GM21723 (cell line): ENCODE measurements around the gene NCKAP5L.
"Not testable (repeated sequence)": the region's sequence is repeated elsewhere in the genome, so short reads cannot be mapped to it uniquely, and the experiment has no call there.

Experiments used
- ATAC-seq: cut with Tn5 transposase; IDR thresholded peaks from one replicate; pipeline ENCODE4 v1.9.1; 2021; ENCODE audit warnings: mild to moderate bottlenecking, moderate library complexity; ENCODE audit not compliant: unreplicated experiment

The NCKAP5L gene

DNA sequence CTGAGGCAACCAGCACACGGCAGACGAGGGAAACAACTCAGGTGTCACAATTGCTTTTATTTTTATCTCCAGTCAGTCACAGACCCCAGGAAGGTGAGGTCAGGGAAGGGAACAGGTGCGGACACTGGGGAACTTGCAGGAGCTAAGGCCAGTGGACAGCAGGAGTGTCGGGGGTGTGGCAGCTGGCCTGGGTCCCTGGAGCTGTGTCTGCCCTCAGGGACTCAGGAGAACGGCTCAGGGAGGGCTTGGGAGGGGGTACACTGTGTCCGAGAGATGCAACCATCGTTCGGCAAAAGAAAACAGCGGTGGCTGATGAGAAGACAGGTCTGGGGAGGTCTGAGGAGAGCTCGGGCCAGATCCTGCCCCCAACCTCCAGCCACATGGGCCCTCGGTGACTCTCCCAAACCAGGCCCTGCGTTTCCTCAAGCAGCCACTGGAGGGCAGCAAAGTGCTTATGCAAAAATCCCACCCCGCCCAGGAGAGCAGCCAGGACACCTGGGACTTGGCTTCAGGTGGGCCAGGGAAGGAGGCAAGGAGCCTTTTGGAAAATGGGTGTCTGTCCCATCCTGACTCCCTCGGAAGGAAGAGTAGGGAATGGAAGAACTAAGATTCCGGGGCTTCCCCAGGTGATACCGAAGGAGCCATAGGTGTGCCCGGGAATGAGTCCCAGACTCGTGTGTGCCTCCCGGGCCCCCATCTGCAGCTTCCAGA lies 38.8 kb upstream of the NCKAP5L start:
- ATAC-seq = peak; percentile 52

- ATAC-seq = no peak
Observed at GRCh38 chr12:49865782-49866135, 37.5 kb upstream of the NCKAP5L start.

GRCh38 chr12:49865109-49865781 lies 37.0 kb upstream of the NCKAP5L start:
- ATAC-seq = no peak

- no peak for ATAC-seq
Observed at GRCh38 chr12:49864798-49865090, 36.5 kb upstream of the NCKAP5L start.

DNA sequence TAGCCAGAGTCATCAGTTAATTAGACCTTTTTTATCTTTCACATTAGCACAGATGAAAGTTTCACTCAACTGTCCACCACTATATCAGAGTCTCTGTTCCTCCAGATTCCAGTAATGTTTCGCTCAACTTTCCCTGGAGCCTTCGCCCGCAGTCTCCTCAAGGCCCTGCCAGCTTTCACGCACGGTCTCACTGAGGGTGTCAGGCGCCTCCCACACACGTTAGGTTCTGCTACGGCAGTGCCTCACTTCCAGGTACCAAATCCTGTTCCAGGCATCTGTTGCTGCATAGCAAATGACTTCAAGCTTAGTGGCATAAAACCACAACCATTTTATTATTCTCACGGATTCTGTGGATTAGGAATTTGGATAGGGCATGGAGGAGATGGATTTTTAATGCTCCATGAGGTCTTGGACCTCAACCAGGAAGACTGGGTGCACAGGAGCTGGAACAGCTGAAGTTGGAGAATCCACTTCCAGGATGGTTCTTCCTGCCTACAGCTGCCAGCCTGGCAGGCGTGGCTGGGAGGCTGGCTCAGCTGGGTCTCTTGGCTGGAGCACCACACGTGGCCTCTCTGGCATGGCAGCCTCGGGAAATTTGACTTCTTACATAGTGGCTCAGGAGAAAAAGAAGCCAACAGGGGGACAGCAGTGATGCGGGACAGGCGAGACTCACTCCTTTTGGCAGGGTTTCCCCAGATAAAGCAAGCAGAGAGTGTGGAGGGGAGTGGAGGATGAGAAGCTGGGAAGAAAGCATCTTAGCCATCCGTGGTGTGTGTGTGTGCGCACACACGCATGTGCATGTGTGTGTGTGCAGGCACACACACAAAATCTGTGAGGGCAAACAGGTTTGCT lies 36.0 kb upstream of the NCKAP5L start:
- no peak for ATAC-seq

DNA sequence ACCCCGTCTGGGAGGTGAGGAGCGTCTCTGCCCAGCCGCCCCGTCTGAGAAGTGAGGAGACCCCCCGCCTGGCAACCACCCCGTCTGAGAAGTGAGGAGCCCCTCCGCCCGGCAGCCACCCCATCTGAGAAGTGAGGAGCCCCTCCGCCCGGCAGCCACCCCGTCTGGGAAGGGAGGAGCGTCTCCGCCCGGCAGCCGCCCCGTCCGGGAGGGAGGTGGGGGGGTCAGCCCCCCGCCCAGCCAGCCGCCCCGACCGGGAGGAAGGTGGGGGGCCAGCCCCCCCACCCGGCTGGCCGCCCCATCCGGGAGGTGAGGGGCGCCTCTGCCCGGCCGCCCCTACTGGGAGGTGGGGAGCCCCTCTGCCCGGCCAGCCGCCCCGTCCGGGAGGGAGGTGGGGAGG lies 32.7 kb upstream of the NCKAP5L start:
- not testable (repeated sequence) for ATAC-seq

GRCh38 chr12:49855890-49856289 lies 27.7 kb upstream of the NCKAP5L start:
- not testable (repeated sequence) for ATAC-seq

DNA sequence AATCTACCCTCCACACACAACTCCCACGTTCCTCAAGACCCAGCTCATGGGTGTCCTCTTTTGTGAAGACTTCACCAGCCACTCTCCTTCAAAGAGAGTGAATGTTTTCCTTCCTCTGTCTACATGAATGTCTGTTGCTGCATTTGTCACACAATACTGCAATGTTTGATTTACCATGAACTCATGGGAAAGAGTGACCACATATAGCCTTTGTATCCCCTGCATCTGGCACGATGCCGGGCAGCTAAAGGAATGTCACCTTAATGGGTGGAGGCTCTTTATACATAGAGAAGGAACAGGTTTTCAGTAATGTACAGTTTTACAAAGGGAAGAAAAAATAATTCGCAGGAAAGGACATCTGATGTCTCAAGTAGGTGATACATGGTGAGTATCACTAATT lies 26.8 kb upstream of the NCKAP5L start:
- no peak for ATAC-seq

DNA sequence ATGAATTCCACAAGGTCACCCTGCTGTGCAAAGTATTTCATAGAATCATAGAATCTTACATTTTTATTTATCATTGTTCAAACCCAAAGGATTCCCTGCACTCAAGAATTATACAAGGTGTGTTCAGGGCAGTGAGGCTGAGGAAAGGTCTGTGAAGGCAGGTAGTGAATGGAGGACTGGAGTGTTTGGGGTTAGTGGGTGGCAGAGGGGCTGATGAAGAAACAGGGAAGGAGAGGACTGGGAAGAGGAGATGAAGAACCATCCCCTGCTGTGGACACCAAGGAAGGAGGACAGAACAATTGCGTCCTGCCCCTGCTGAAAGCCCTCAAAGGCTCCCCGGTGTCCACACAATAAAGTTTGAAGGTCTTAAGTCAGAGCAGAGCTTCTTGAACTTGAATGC lies 25.5 kb upstream of the NCKAP5L start:
- no peak for ATAC-seq

DNA sequence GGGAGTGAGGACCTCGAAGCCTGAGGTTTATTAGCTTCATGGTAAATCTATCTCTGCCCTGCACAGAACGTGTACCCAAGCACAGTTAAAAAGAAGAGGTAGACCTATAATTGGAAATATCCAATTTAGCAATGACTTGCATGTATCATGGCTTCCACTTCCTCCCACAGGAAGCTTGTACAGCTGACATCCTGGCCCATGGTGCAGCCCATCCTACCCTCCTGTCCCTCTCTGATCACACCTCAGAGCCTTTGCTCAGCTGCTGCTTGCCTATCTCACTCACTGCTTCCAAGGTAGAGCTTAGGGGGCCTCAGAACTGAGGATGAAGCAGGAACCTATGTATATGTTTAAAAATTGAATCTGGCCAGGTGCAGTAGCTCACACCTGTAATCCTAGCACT lies 18.9 kb upstream of the NCKAP5L start:
- ATAC-seq = no peak

GRCh38 chr12:49846032-49846431 lies 17.8 kb upstream of the NCKAP5L start:
- no peak for ATAC-seq

- no peak for ATAC-seq
Observed at GRCh38 chr12:49843876-49844437, 15.7 kb upstream of the NCKAP5L start.

GRCh38 chr12:49843411-49843810 lies 15.2 kb upstream of the NCKAP5L start:
- ATAC-seq = no peak

- ATAC-seq = peak; percentile 75
Observed at GRCh38 chr12:49842519-49843352, 14.5 kb upstream of the NCKAP5L start, which contains the start of gene BCDIN3D. BCDIN3D (minus strand) TSS chr12:49843106; CDS start chr12:49843087, 19 bp downstream.

DNA sequence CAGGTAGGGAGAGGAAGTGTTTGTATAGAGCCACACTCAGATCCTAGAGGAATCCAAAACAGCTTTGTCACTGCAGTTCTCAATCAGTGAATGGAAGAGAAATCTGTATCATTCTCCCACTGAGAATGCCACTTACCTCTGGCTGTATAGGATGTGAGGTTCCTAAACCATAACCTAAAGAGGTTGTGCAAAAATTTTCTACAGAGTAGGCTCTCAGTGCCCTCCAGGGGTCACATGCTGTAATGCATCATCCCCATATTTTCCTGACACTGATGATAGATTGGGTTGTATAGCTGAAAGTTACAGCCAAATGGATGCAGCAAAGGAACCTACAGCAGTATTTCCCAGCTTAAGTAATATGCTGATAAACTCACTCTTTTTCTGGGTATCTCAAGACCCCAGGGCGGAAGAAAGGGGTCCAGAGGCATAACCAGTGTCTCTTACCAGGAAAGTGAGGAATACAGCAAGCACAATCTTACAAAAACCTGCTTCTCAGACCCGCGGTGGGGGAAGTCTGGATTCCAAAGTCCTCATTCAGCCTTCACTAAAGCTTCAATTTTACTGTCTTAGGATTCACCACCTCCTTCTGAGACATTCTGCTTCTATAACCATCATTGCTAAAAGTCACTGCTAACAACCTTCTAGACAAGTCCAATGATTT lies 10.9 kb upstream of the NCKAP5L start:
- no peak for ATAC-seq

GRCh38 chr12:49832836-49833421 lies 4.7 kb upstream of the NCKAP5L start:
- ATAC-seq = no peak

DNA sequence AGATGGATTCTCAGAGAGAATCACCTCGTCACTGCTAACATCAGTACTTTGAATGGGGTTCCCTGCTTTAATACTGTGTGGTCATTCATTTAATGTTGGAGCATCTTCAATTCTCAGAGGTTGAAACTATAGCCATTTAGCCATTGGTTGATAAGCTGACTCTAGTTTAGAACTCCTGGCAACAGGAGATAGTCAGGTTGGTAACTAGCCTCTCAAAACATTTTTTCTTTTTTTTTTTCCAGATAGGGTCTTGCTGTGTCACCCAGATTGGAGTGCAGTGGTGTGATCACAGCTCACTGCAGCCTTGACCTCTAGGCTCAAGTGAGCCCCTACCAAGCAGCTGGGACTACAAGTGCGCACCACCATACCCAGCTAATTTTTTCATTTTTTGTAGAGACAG lies 3.5 kb upstream of the NCKAP5L start:
- ATAC-seq = no peak

GRCh38 chr12:49827401-49828099 lies 663 bp downstream of the NCKAP5L start:
- ATAC-seq = peak; percentile 31

GRCh38 chr12:49827051-49827400 lies 1.2 kb downstream of the NCKAP5L start:
- ATAC-seq = no peak
